Thymus (tissue), 14 donors: ENCODE data around the gene DEXI. TPM values are rescaled to one million over a fixed set of nuclear protein-coding genes. Genes with fewer than 3 reads are reported as not detected.

Experiments used
- DNase-seq, 9 donors: peaks; one replicate each; pipeline ENCODE4 v3.0.0-alpha.2; 2013; ENCODE audit warnings: low spot score in 9 of 9, low read depth in 6 of 9, missing footprints in 1 of 9
- H3K27ac ChIP-seq, 2 donors: one replicate each; pipeline ENCODE4 v1.5.1; 2013; ENCODE audit warnings: control low read depth in 1 of 2, low read depth in 1 of 2, low read length in 1 of 2, mild to moderate bottlenecking in 1 of 2, moderate library complexity in 1 of 2
- H3K27me3 ChIP-seq, 2 donors: one replicate each; pipeline ENCODE4 v1.5.1; 2013; ENCODE audit warnings: low read length in 1 of 2; ENCODE audit not compliant: control insufficient read depth in 2 of 2, insufficient read depth in 1 of 2
- H3K36me3 ChIP-seq, 2 donors: one replicate each; pipeline ENCODE4 v1.5.1; 2013; ENCODE audit warnings: low read length in 1 of 2, mild to moderate bottlenecking in 1 of 2, moderate library complexity in 1 of 2; ENCODE audit not compliant: control insufficient read depth in 2 of 2, insufficient read depth in 2 of 2
- H3K4me1 ChIP-seq, 2 donors: one replicate each; pipeline ENCODE4 v1.5.1; 2013; ENCODE audit warnings: low read length in 2 of 2; ENCODE audit not compliant: control insufficient read depth in 2 of 2, insufficient read depth in 2 of 2
- H3K4me3 ChIP-seq, 2 donors: one replicate each; pipeline ENCODE4 v1.5.1; 2013; ENCODE audit warnings: low read length in 2 of 2, control low read depth in 1 of 2, mild to moderate bottlenecking in 1 of 2
- H3K9me3 ChIP-seq, 2 donors: one replicate each; pipeline ENCODE4 v1.5.1; 2013; ENCODE audit warnings: low read length in 1 of 2, mild to moderate bottlenecking in 1 of 2; ENCODE audit not compliant: control insufficient read depth in 2 of 2, insufficient read depth in 1 of 2
- WGBS: extraction: QIAGEN DNeasy Blood & Tissue Kit; methylation state at CpG from one replicate; pipeline ENCODE4 v1.1.7; 2013; 5-methylcytosine and 5-hydroxymethylcytosine counted together
- long read RNA-seq, 10 donors: transcript quantifications; one replicate each; lab custom pipeline, GENCODE V29; 2026
- polyA plus RNA-seq: library from polyadenylated mRNA; stranded (reverse); fragments of 200-250 nt; gene quantifications from one replicate; pipeline ENCODE4 v1.2.3, GENCODE V29; 2013
- total RNA-seq: library from RNA; stranded (reverse); fragments of 120-200 nt; gene quantifications from one replicate; pipeline ENCODE4 v1.2.4, GENCODE V29; 2013
- donor health status: healthy.

The DEXI gene
- total RNA-seq, result 25.0 TPM
- polyA plus RNA-seq, result 22.5 TPM
- long read RNA-seq, donor 1, partial matches to known transcripts, result 0 of 1 reads
- long read RNA-seq, donor 1, other reads (novel, unspliced or antisense), result 0 of 1 reads
- long read RNA-seq, donor 2, result 0 reads
- long read RNA-seq, donor 3, full-length matches to known transcripts, result 28 of 28 reads
- long read RNA-seq, donor 3, partial matches to known transcripts, result 0 of 28 reads
- long read RNA-seq, donor 3, other reads (novel, unspliced or antisense), result 0 of 28 reads
- long read RNA-seq, donor 4, full-length matches to known transcripts, result 10 of 28 reads
- long read RNA-seq, donor 4, partial matches to known transcripts, result 18 of 28 reads
- long read RNA-seq, donor 4, other reads (novel, unspliced or antisense), result 0 of 28 reads
- long read RNA-seq, donor 5, full-length matches to known transcripts, result 32 of 32 reads
- long read RNA-seq, donor 5, partial matches to known transcripts, result 0 of 32 reads
- long read RNA-seq, donor 5, other reads (novel, unspliced or antisense), result 0 of 32 reads
- long read RNA-seq, donor 6, full-length matches to known transcripts, result 9 of 9 reads
- long read RNA-seq, donor 6, partial matches to known transcripts, result 0 of 9 reads
- long read RNA-seq, donor 6, other reads (novel, unspliced or antisense), result 0 of 9 reads
- long read RNA-seq, donor 7, full-length matches to known transcripts, result 21 of 21 reads
- long read RNA-seq, donor 7, partial matches to known transcripts, result 0 of 21 reads
- long read RNA-seq, donor 7, other reads (novel, unspliced or antisense), result 0 of 21 reads
- long read RNA-seq, donor 8, full-length matches to known transcripts, result 11 of 11 reads
- long read RNA-seq, donor 8, partial matches to known transcripts, result 0 of 11 reads
- long read RNA-seq, donor 8, other reads (novel, unspliced or antisense), result 0 of 11 reads
- long read RNA-seq, donor 9, full-length matches to known transcripts, result 11 of 11 reads
- long read RNA-seq, donor 9, partial matches to known transcripts, result 0 of 11 reads
- long read RNA-seq, donor 9, other reads (novel, unspliced or antisense), result 0 of 11 reads
- long read RNA-seq, donor 10, full-length matches to known transcripts, result 11 of 11 reads
- long read RNA-seq, donor 10, partial matches to known transcripts, result 0 of 11 reads
- long read RNA-seq, donor 10, other reads (novel, unspliced or antisense), result 0 of 11 reads

GRCh38 chr16:10942352-10943063, at the start of gene DEXI:
TSS of gene DEXI (minus strand) at chr16:10942468. CDS start at chr16:10942005, 463 bp downstream.
- Histone ChIP-seq H3K27me3 (no peaks in the 10 kb centered on the region), H3K4me1 (peaks cover 59 to 72% of the 10 kb centered on the region in 2 donors), H3K27ac (peak within 1 kb of the TSS; percentile 79 to 80), H3K9me3 (no peaks in the 10 kb centered on the region), H3K36me3 (peaks cover 0 to 3% of the 10 kb centered on the region in 2 donors), H3K4me3 (peak within 1 kb of the TSS; percentile 64 to 69)
- 6% methylated on average over 55 of the region's 55 CpGs for WGBS
- DNase-seq, result peak; percentile 75 to 97 (median 90)

- no peak for DNase-seq
- H3K27me3 ChIP-seq, result no peaks in the 10 kb centered on the region
- H3K9me3 ChIP-seq, result no peaks in the 10 kb centered on the region
- peaks cover 14 to 31% of the 10 kb centered on the region in 2 donors for H3K36me3 ChIP-seq
- H3K4me3 ChIP-seq, result no peak overlapping the region
- H3K27ac ChIP-seq, result no peak overlapping the region
- over 99% methylated on average over 5 of the region's 5 CpGs for WGBS
- H3K4me1 ChIP-seq, result peaks cover 15 to 40% of the 10 kb centered on the region in 2 donors
These were observed 48.1 kb upstream of the DEXI start for GRCh38 chr16:10990378-10990777.

- WGBS, result 97% methylated on average over 6 of the region's 6 CpGs
- no peaks in the 10 kb centered on the region for H3K9me3 ChIP-seq
- no peaks in the 10 kb centered on the region for H3K27me3 ChIP-seq
- H3K4me1 ChIP-seq, result peaks cover 17 to 45% of the 10 kb centered on the region in 2 donors
- H3K4me3 ChIP-seq, result no peak overlapping the region
- no peak for DNase-seq
- no peak overlapping the region for H3K27ac ChIP-seq
- peaks cover 8 to 29% of the 10 kb centered on the region in 2 donors for H3K36me3 ChIP-seq
These were observed 47.3 kb upstream of the DEXI start for GRCh38 chr16:10989559-10989958.

GRCh38 chr16:10988879-10989278, 46.6 kb upstream of the DEXI start:
- Histone ChIP-seq H3K9me3 (no peaks in the 10 kb centered on the region), H3K4me3 (no peak overlapping the region), H3K27ac (no peak overlapping the region), H3K36me3 (peaks cover 4 to 22% of the 10 kb centered on the region in 2 donors), H3K27me3 (no peaks in the 10 kb centered on the region), H3K4me1 (peaks cover 21 to 51% of the 10 kb centered on the region in 2 donors)
- DNase-seq, result no peak
- 80% methylated on average over 6 of the region's 6 CpGs for WGBS

GRCh38 chr16:10988164-10988803, 46.0 kb upstream of the DEXI start:
- H3K27me3 ChIP-seq, result no peaks in the 10 kb centered on the region
- peaks cover 26 to 57% of the 10 kb centered on the region in 2 donors for H3K4me1 ChIP-seq
- 82% methylated on average over 7 of the region's 7 CpGs for WGBS
- H3K9me3 ChIP-seq, result no peaks in the 10 kb centered on the region
- no peak overlapping the region for H3K4me3 ChIP-seq
- peaks cover 7 to 25% of the 10 kb centered on the region in 2 donors for H3K36me3 ChIP-seq
- peak in 2 of 9 donors; percentile 37 to 63 for DNase-seq
- H3K27ac ChIP-seq, result no peak overlapping the region

GRCh38 chr16:10987361-10988163, 45.3 kb upstream of the DEXI start:
- 41% methylated on average over 11 of the region's 11 CpGs for WGBS
- Histone ChIP-seq H3K4me3 (no peak overlapping the region), H3K9me3 (no peaks in the 10 kb centered on the region), H3K27me3 (no peaks in the 10 kb centered on the region), H3K4me1 (peaks cover 26 to 63% of the 10 kb centered on the region in 2 donors), H3K36me3 (peaks cover 11 to 28% of the 10 kb centered on the region in 2 donors), H3K27ac (peak overlapping the region; percentile 3 to 58)
- peak in 2 of 9 donors; percentile 45 to 71 for DNase-seq

- Histone ChIP-seq H3K36me3 (peaks cover 26 to 37% of the 10 kb centered on the region in 2 donors), H3K9me3 (no peaks in the 10 kb centered on the region), H3K27me3 (no peaks in the 10 kb centered on the region), H3K4me3 (no peak overlapping the region), H3K27ac (no peak overlapping the region), H3K4me1 (peaks cover 31 to 70% of the 10 kb centered on the region in 2 donors)
- no peak for DNase-seq
- 98% methylated on average over 6 of the region's 6 CpGs for WGBS
These were observed 42.2 kb upstream of the DEXI start for GRCh38 chr16:10984509-10984908.
